Measurements from ENCODE around the gene APOC1. TPM values are rescaled to one million over a fixed set of nuclear protein-coding genes. Genes with fewer than 3 reads are reported as not detected.
A peak's percentile ranks its signal among the peaks of the same experiment; 100 is the strongest.
"Not testable (repeated sequence)": the region's sequence is repeated elsewhere in the genome, so short reads cannot be mapped to it uniquely, and the experiment has no call there.

The APOC1 gene
- total and polyA plus RNA-seq, 11 donors = 0.83 to 84.7 (median 2.8) TPM; not detected in 1

DNA sequence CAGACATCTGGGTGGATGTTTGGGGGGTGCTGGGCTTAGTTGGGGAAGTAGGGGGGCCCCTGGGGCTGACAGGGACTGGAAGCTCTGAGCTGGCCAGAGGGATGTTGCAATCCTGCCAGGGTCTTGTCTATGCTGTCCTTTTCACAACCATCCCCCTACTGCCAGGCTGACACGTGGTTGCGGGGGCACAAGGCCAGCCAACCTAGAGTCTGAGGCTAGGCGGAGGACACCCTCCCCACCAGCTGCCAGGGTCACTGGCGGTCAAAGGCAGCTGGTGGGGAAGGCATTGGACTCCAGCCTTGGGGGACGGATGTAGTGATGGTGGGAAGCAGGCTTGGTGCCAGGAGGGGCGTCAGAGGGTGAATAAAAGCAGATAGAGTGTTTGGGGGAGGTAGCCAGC, 1.6 kb upstream of the APOC1 start:
- ATAC-seq (no peak), DNase-seq (peak in 1 of 5 donors; percentile 54)
- intact Hi-C loops (cut with DNase I) = no loop called here
- TF ChIP-seq POLR2A (IDR thresholded peaks at IDR 0.05) = no peak
- TF ChIP-seq, protein P1, sequence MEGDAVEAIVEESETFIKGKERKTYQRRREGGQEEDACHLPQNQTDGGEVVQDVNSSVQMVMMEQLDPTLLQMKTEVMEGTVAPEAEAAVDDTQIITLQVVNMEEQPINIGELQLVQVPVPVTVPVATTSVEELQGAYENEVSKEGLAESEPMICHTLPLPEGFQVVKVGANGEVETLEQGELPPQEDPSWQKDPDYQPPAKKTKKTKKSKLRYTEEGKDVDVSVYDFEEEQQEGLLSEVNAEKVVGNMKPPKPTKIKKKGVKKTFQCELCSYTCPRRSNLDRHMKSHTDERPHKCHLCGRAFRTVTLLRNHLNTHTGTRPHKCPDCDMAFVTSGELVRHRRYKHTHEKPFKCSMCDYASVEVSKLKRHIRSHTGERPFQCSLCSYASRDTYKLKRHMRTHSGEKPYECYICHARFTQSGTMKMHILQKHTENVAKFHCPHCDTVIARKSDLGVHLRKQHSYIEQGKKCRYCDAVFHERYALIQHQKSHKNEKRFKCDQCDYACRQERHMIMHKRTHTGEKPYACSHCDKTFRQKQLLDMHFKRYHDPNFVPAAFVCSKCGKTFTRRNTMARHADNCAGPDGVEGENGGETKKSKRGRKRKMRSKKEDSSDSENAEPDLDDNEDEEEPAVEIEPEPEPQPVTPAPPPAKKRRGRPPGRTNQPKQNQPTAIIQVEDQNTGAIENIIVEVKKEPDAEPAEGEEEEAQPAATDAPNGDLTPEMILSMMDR (IDR thresholded peaks at IDR 0.05) = no peak
- Histone ChIP-seq H3K27ac (no peak overlapping the region), H3K4me3 (no peak overlapping the region), H3K27me3 (peaks cover 0 to under 1% (median 0%) of the 10 kb centered on the region in 9 donors), H3K4me1 (peaks cover 0 to 37% (median 8%) of the 10 kb centered on the region in 12 donors), H3K36me3 (no peaks in the 10 kb centered on the region), H3K9me3 (no peaks in the 10 kb centered on the region)
- WGBS, 4 donors = 34 to 65% (median 55%) methylated on average over 6 of the region's 6 CpGs

DNA sequence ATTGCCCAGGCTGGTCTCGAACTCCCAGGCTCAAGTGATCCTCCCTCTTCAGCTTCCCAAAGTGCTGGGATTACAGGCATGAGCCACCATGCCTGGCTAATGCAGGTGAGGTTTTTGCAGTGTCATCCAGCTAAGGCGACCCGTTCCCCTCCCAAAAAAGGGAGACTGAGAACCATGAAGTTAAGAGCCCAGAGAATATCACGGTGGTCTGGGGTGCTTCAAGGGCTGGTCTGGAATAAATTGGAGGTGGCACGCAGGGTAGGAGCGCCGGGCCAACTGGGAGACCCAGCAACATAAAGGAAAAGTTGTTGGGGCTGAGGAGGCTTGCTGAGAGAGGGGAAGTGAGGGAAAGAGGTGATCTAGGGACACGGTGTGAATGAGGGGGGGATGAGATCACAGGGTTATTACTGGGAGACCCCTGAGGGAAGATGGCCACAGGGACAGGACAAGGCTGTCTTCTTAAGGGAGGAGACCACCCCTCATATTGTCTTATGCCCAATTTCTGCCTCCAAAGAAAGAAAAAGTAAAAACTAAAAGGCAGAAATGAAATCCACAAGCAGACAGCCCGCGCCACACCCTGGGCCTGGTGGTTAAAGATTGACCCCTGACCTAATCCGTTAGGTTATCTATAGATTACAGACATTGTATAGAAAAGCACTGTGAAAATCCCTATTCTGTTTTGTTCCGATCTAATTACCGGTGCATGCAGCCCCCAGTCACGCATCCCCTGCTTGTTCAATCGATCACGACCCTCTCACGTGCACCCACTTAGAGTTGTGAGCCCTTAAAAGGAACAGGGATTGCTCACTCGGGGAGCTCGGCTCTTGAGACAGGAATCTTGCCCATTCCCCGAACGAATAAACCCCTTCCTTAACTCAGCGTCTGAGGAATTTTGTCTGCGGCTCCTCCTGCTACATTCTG, 636 bp upstream of the APOC1 start:
- H3K27ac ChIP-seq; H3K9me3 ChIP-seq; H3K36me3 ChIP-seq; H3K27me3 ChIP-seq; intact Hi-C loops (cut with DNase I); ATAC-seq; DNase-seq: not testable (repeated sequence)
- WGBS, 4 donors = 56 to 63% (median 60%) methylated on average over 23 of the region's 23 CpGs
- Histone ChIP-seq H3K4me3 (peak overlapping the region in 2 of 12 donors; percentile 65 to 66), H3K4me1 (peaks cover 0 to 37% (median 8%) of the 10 kb centered on the region in 12 donors)

DNA sequence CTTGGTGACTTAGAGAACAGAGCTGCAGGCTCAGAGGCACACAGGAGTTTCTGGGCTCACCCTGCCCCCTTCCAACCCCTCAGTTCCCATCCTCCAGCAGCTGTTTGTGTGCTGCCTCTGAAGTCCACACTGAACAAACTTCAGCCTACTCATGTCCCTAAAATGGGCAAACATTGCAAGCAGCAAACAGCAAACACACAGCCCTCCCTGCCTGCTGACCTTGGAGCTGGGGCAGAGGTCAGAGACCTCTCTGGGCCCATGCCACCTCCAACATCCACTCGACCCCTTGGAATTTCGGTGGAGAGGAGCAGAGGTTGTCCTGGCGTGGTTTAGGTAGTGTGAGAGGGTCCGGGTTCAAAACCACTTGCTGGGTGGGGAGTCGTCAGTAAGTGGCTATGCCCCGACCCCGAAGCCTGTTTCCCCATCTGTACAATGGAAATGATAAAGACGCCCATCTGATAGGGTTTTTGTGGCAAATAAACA, 9.9 kb downstream of the APOC1 start:
- peak overlapping the region in 4 of 12 donors; percentile 4 to 58 (median 20) for H3K27ac ChIP-seq
- no peak for DNase-seq

DNA sequence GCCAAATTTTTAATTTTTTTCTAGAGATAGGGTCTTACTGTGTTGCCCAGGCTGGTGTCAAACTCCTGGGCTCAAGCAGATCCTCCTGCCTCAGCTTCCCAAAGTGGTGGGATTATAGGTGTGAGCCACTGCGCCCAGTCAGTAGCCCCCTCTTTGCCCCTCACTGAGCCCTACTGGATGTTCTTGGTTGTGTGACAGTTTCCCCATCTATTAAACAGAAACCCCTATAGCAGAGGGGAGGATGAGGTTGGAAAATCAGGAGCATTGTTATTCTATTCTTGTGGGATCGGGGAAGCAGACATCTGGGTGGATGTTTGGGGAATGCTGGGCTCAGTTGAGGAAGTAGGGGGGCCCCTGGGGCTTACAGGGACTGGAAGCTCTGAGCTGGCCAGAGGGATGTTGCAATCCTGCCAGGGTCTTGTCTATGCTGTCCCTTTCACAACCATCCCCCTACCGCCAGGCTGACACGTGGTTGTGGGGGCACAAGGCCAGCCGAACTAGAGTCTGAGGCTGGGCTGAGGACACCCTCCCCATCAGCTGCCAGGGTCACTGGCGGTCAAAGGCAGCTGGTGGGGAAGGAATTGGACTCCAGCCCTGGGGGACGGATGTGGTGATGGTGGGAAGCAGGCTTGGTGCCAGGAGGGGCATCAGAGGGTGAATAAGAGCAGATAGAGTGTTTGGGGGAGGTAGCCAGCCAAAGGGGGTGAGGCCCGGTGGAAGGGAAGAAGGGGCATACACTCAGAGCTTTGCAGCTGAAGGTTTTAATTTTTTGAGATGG, 10.9 kb downstream of the APOC1 start:
- WGBS, 4 donors = 30 to 48% (median 36%) methylated on average over 5 to 8 of the region's 8 CpGs
- H3K4me1 ChIP-seq = peaks cover 0 to 38% (median 9%) of the 10 kb centered on the region in 12 donors
- no peaks in the 10 kb centered on the region for H3K36me3 ChIP-seq
- ATAC-seq (peak in 3 of 4 donors; percentile 72 to 75 (median 75)), DNase-seq (peak; percentile 66 to 87 (median 83))
- H3K27ac ChIP-seq = peak overlapping the region in 3 of 12 donors; percentile 30 to 58 (median 36)
- intact Hi-C loops (cut with DNase I) = no loop called here
- H3K27me3 ChIP-seq = no peaks in the 10 kb centered on the region
- H3K9me3 ChIP-seq = no peaks in the 10 kb centered on the region
- TF ChIP-seq, protein P1 (IDR thresholded peaks at IDR 0.05) = no peak
- H3K4me3 ChIP-seq = no peak overlapping the region

More for the DNA sequence above, 9.9 kb downstream of the APOC1 start:
- WGBS, 4 donors = 81 to 85% (median 83%) methylated on average over 8 of the region's 8 CpGs
- no peak for TF ChIP-seq POLR2A (IDR thresholded peaks at IDR 0.05)
- TF ChIP-seq, protein P1 (IDR thresholded peaks at IDR 0.05) = no peak
- no peak for ATAC-seq
- no peaks in the 10 kb centered on the region for H3K9me3 ChIP-seq
- H3K4me3 ChIP-seq = no peak overlapping the region
- no peaks in the 10 kb centered on the region for H3K27me3 ChIP-seq
- H3K4me1 ChIP-seq = peaks cover 0 to 38% (median 9%) of the 10 kb centered on the region in 12 donors
- intact Hi-C loops (cut with DNase I) = no loop called here
- H3K36me3 ChIP-seq = no peaks in the 10 kb centered on the region

DNA sequence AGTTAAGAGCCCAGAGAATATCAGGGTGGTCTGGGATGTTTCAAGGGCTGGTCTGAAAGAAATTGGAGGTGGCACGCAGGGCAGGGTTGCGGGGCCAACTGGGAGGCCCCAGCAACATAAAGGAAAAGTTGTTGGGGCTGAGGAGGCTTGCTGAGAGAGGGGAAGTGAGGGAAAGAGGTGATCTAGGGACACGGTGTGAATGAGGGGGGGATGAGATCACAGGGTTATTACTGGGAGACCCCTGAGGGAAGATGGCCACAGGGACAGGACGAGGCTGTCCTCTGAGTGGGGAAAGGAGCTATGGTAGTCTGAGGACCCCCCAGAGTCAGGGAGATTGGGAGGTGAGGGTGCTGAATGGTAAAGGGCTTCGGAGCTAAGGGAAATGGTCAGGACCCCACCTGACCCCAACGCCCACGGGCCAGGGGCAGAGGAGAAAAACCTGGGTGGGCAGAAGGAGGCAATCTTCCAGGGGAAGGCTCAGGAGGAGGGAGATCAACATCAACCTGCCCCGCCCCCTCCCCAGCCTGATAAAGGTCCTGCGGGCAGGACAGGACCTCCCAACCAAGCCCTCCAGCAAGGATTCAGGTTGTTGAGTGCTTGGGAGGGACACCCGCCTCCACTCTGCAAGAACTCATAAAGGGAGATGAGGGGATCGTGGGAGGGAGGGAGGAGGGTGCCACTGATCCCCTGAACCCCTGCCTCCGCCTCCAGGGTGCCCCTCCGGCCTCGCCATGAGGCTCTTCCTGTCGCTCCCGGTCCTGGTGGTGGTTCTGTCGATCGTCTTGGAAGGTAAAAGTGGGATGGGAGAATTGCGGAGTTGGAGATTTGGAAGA, 12.1 kb downstream of the APOC1 start:
- intact Hi-C loops (cut with DNase I); DNase-seq; H3K27ac ChIP-seq; H3K9me3 ChIP-seq; H3K27me3 ChIP-seq; H3K36me3 ChIP-seq: not testable (repeated sequence)
- Histone ChIP-seq H3K4me3 (peak overlapping the region in 9 of 12 donors; percentile 4 to 43 (median 32)), H3K4me1 (peaks cover 0 to 38% (median 9%) of the 10 kb centered on the region in 12 donors)
- WGBS, 4 donors = 35 to 55% (median 43%) methylated on average over 18 to 19 of the region's 19 CpGs
- ATAC-seq = peak in 2 of 4 donors; percentile 5 to 11
